HG03103 (cell line): ENCODE results near the gene PRKN.
A peak's percentile ranks its signal among the peaks of the same experiment; 100 is the strongest.

Experiments
- ATAC-seq: cut with Tn5 transposase; IDR thresholded peaks from one replicate; pipeline ENCODE4 v1.9.1; 2021; ENCODE audit warnings: low read depth; ENCODE audit not compliant: unreplicated experiment

Gene PRKN

GRCh38 chr6:161554883-161555282, 1172.7 kb downstream of the PRKN start:
- no peak for ATAC-seq

DNA sequence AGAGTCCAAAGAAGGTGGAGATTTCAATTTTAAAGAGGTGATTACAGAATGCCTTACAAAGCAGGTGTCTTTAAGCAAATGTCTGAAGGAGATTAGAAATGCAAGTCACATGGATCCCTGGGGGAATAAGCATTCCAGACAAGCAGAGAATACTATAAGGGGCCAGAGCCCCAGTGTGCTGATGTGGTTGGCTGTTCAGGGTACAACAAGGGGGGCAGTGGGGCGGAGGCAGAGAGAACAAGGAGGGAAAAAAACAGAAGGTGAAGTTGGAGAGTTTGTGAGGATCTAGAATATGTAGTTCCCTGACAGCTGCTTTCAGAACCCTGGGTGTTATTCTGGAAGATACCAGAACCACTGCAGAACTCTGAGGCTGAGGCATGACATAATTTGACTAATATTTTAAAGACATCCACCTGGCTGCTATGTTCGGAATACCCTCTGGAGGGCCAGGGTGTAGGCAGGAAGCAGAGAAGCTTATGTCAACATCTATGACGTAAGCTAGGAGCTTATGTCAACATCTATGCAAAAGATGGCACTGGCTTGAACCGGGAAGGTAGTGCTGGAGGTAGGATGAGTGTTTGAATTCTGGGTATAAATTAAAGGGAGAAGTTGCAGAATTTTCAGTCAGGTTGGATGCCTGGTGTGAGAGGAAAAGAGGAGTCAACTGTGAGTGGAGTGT, 1177.5 kb downstream of the PRKN start:
- no peak for ATAC-seq

DNA sequence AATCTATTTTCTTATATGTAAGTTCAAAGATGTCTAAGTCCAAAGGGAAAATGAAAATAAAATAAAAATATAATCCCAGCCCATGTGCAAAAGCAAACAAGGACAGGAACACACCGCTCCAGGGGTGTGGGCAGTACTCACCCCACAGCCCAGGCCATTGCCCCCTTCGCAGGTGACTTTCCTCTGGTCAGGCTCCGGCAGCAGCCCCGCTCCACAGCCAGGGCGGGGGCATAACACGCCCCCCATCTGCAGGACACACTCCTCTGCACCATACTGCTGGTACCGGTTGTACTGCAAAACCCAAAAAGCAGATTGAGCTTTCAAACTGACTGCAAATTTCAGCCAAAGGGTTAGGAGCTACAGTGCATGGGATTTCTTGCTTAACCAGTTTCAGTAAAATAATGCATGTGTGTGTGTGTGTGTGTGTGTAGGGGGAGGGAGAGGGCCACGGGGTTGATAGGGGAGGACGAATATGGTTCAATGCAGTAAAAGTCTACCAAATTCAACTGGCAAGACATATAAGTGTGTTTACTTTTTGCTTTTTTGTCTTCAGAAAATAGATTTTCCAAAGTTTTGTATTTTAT, 1178.8 kb downstream of the PRKN start:
- no peak for ATAC-seq

GRCh38 chr6:161547617-161548016, 1179.9 kb downstream of the PRKN start:
- ATAC-seq, result no peak

DNA sequence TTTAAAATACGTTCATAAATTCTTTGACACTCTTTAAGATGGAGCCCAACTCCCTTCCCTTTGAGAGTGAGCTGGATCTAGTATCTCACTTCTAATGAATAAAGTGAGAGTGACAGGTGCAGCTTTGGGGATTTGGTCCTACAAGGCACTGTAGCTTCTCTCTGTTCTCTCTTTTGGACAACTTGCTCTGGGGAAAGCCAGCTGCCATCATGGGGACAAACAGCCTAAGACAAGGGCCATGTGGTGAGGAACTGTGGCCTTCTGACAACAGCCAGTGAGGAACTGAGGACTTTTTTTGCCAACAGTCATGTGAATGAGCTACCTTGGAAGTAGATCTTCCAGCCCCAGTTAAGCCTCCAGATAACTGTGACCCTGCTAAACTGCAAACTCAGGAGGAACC, 1180.9 kb downstream of the PRKN start:
- ATAC-seq, result no peak

GRCh38 chr6:161545741-161546140, 1181.8 kb downstream of the PRKN start:
- no peak for ATAC-seq

GRCh38 chr6:161544801-161545480, 1182.6 kb downstream of the PRKN start:
- ATAC-seq, result no peak

DNA sequence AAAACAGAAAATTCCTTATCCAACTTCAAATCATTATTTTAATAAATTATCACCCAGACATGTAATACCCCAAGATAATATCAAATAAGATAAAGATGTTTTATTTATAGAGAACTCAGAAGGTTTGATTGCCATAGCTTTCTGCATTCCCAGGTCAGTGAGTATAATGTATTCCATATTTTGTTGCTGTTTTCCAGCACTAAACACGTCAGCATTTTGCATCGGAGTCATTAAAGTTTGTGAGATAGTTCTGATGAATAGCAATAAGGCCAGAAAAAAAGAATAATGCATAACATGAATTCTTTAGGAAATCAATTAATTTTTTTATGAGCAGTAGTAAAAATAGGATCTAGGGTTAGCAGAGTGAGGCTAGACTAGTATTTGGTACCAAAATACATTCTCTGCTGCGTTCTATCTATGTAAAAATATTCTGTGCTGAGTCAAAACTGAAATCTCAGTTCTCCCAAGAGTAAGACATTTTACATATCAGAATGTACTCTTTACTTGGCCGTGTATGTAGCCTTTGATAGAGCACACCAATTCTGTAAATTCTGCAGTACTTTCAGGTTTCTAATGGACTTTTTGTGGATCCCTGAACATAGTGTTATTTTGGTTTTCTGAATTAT, 1183.8 kb downstream of the PRKN start:
- ATAC-seq, result peak; percentile 89

DNA sequence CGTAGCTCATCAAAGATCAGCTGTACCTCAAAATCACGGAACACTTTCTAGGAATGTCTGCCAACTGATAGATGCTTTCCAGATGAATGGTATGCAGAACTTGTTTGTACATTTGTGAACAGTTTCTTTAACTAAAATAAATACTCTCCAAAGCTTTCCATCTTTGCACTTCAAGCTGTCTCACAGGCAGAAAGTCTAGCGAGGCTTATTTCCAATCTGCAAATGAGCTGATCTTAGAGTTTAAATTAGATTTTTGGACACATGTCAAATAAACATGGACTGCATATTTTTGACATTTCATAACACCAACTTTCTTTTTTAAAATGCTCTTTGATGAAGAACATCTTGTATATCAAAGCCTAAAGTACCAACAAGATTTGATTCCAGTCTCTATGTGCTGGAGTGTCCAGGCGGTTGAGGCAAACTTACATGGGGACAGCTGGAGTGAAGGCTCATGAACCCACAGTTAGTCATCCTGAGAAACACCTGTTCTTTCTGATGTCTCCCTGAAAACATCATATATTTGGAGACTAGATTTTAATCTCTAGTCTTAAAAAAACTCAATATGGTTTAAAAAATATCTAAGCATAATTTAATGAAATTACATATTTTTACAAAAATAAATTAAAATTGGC, 1185.1 kb downstream of the PRKN start:
- ATAC-seq, result no peak

DNA sequence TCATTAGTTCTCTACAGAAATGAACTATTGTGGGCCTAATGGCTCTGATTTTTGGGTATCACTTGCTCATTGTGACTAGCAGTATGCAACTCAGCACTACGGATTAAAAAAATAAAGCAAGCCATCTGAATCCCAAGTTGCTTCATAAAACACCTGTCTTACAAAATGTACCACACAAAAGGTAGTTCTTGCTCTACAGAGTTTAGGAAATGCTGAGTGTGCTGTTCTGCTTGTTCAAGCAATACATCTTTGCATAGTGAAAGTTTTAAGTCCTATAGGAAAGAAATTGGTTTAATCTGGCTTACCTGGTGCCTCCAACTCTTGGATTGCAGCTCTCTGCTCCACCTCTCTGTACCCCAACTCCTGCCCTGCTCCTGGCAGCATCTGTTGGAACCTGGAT, 1187.0 kb downstream of the PRKN start:
- no peak for ATAC-seq

DNA sequence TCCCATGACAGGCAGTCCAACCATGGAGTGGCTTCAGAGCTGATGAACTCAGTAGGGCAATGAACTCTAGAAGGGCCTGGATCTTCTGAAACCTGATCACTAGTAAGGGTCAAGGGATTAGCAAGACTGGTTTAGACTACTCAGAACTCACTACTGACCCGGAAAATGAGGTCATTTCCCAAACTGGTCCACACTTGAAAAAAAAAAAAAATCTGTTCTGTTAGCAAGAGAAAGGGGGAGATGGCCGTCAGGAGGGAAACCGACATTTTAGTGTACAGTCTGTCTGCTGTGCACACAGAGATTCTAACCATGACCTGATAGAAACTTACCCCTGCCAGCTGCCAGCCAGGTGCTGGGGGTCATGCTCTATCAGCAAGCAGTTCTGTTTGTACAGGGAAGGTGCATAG, 1191.3 kb downstream of the PRKN start:
- peak; percentile 70 for ATAC-seq

GRCh38 chr6:161534264-161534873, 1193.2 kb downstream of the PRKN start:
- no peak for ATAC-seq

DNA sequence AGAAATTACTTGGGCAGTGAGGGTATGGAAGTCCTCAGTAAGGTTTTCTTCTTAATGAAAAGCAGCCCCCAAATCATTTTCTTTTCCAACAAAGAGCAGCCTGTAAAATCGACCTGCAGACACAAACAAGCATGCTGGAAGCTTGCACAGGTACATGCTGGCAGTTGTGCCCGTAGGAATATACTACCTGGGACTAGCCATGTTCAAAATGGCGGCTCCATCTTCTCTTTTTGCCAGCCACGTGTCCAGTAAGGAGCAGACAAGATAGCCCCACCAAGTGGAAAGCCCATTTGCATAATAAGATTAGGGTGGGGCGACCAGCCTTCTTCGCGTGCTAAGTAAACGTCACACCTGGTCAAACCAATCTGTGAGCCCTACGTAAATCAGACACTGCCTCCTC, 1194.3 kb downstream of the PRKN start:
- ATAC-seq, result no peak

DNA sequence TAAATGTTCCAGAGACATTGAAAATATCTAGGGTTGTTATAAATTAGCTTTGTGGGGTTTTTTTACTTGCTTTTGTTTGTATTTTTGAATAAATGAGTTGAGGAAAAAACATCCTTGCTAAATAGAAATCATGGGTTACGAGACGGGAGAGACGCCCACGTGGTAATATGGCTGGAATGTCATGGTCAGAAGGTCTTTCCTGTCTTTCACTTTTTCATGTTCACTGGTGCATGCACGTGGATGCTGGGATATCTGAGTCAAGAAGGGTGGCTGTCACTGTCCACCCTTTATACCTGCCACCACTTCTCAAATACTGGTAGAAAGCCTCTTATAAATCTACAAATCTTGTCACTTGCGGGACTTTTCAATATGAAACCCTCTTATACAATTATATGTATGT, 1195.0 kb downstream of the PRKN start:
- no peak for ATAC-seq

DNA sequence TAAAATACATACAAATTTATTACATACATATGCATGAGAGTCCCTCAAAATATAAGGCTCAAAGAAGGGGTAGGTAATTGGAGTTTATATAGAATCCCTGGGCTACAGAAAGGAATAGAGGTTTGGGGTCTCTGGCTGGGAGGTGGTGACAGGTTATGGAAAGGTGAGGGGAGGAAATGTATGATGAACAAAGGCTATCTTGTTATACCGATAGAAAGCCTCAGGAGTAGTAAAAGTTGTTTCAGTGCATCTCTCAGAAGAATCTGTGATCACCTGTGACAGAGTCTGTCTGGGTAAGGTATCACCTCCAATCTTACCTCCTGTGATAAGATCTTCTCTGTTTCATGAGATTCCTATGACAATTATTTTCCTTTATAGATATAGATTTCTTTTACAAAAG, 1200.8 kb downstream of the PRKN start:
- ATAC-seq, result no peak

DNA sequence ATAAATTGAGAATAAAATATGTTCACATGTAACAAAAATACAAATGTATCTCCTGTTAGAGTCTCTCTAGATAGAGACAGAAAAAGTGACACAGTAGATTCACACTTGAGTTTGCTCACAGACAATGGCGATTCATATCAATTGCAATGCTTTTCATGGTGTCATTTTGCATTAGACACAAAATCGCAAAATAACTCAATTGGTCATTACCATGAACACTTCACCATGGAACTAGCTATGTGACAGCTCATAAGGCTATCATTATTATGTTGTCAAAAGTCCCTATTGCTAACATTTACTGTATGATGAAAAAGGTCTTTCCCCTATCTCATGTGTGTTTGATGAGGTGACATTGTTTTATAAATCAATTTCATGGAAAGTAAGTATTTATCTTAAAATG, 1204.2 kb downstream of the PRKN start:
- ATAC-seq, result no peak

DNA sequence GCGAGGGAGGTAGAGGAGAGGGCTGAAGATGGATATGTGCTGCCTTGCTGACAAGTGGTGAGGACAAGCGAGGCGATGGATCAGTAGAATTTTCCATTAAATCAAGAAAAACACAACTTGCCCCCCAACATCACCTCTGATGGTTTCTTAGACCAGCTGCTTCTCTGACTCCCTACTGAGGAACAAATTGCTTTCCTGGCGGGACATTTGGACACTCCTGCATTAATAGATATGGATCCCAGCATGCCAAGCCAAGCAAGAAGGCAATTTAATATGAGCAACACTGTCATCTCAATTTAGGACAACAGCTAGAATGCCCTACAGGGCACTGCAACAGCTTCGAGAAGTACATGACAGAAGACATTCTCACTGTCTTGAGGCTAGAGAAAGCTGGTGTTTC, 1205.3 kb downstream of the PRKN start:
- no peak for ATAC-seq

DNA sequence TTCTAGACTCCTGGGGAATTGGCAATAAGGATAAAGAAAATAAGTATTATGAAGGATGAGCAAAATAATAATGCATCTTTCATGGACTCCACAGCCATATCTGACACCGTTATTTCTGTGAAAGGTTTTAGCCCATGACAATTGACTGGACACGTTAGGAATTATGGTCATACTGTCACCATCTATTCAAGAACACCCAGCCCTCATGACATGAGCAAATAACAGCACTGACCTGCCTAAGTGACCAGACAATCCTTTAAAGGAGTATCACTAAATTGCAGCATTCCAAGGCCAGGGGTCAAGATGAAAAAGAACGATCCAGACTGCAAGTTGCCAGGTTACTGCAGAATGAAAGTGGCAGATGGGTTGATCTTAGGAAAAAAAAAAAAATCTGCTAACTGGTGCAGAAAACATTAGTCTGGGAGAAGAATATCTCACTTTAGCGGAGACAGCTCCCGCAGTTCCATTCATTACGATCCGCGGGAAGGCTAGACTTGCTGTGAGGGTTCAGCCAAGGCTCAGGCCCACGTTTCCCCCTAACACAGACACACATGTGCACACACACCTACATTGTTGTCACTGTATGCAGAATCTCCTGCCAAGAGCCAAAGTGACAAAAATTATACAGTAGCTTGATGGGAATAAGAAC, 1216.0 kb downstream of the PRKN start:
- no peak for ATAC-seq

- no peak for ATAC-seq
Measured at GRCh38 chr6:161508341-161508740, 1219.2 kb downstream of the PRKN start.

DNA sequence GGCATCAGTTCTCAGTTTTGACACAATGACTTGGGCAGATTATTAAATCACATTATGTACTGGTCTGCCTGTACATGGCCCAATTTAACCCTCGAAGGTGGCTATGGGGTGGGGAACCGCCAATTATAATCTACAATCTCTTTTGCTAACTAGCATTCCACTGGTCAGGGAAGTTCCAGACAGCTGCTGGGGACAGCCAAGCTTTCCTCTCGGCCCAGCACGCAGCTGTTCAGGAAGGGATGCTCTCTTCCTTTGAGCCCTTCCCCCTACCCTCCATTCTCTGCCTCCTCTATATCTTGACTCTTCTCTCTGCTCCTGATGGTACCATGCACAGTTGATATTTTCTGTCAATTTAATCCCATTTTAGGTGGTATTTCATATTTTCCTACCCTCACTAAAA, 1220.2 kb downstream of the PRKN start:
- no peak for ATAC-seq
